Esophagus muscularis mucosa (tissue), 3 donors: ENCODE results near the gene METTL5.

Experiments used
- POLR2A ChIP-seq: fragments of 450-650 bp; IDR thresholded peaks from one replicate; pipeline ENCODE4 v1.6.1; 2017; ENCODE audit warnings: antibody characterized with exemption, moderate library complexity, mild to moderate bottlenecking, low read depth
- POLR2AphosphoS5 ChIP-seq, 2 donors: sonication (generic); formaldehyde crosslinking; IDR thresholded peaks; one replicate each; pipeline ENCODE4 v1.6.1; 2017; ENCODE audit warnings: antibody characterized with exemption in 2 of 2
- TF ChIP-seq, protein P1 (sequence below), 3 experiments: fragments of 200-600 bp in 2 of 3; fragments of 450-650 bp in 1 of 3; sonication (generic) in 2 of 3; IDR thresholded peaks; one replicate each; pipeline ENCODE4 v1.5.1; 2017 to 2019; ENCODE audit warnings: antibody characterized with exemption in 3 of 3, mild to moderate bottlenecking in 2 of 3, moderate library complexity in 1 of 3

DNA sequence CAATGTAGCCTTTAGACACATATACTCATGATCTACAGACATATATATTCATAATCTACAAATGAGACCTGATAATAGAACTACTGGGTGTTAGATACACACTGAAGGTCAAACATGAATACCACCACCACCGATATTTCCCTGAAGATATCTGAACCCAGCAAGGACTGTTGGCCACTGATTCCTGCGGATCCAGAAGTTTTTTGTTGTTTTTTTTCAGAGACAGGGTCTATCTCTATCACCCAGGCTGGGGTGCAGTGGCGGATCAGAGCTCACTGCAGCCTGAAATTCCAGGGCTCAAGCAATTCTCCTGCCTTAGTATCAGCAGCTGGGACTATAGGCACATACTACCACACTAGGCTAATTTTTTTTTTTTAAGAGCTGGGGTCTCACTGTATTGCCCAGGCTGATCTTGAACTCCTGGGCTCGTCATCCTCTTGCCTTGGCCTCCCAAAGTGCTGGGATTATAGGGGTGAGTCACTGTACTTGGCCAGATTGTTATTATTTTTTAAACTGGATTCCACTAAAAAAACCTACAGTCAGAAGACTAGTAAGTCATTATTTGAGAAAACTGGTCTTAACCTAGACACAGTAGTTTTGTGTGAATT lies 1.8 kb downstream of the METTL5 start:
- TF ChIP-seq POLR2AphosphoS5 (IDR thresholded peaks at IDR 0.05) (no peak), POLR2A (no peak)
- TF ChIP-seq, protein P1, sequence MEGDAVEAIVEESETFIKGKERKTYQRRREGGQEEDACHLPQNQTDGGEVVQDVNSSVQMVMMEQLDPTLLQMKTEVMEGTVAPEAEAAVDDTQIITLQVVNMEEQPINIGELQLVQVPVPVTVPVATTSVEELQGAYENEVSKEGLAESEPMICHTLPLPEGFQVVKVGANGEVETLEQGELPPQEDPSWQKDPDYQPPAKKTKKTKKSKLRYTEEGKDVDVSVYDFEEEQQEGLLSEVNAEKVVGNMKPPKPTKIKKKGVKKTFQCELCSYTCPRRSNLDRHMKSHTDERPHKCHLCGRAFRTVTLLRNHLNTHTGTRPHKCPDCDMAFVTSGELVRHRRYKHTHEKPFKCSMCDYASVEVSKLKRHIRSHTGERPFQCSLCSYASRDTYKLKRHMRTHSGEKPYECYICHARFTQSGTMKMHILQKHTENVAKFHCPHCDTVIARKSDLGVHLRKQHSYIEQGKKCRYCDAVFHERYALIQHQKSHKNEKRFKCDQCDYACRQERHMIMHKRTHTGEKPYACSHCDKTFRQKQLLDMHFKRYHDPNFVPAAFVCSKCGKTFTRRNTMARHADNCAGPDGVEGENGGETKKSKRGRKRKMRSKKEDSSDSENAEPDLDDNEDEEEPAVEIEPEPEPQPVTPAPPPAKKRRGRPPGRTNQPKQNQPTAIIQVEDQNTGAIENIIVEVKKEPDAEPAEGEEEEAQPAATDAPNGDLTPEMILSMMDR (IDR thresholded peaks at IDR 0.05) = no peak
